Neural cell (in vitro differentiated cells): ENCODE measurements around the gene NANOS1. TPM values are rescaled to one million over a fixed set of nuclear protein-coding genes. Genes with fewer than 3 reads are reported as not detected.

Experiments used
- H2AFZ ChIP-seq: fragments of 200-600, 300-800 bp; sonication (generic), shearing (Covaris generic); 2 replicates; pipeline ENCODE4 v1.6.0; 2014; ENCODE audit warnings: low read depth, mild to moderate bottlenecking, antibody characterized with exemption, low read length, moderate library complexity
- H3F3A ChIP-seq: fragments of 200-600 bp; shearing (Covaris generic); 2 replicates; pipeline ENCODE4 v1.6.1; 2016; ENCODE audit warnings: mild to moderate bottlenecking, moderate library complexity, mixed read lengths, antibody characterized with exemption, low read length; ENCODE audit not compliant: insufficient read depth, poor library complexity, severe bottlenecking
- H3K27ac ChIP-seq: fragments of 200-600, 300-800 bp; sonication (generic), shearing (Covaris generic); 2 replicates; pipeline ENCODE4 v1.5.1; 2014; ENCODE audit warnings: mild to moderate bottlenecking, low read length, moderate library complexity
- H3K27me3 ChIP-seq: fragments of 300-800, 200-600 bp; sonication (generic), shearing (Covaris generic); 2 replicates; pipeline ENCODE4 v1.6.0; 2014; ENCODE audit warnings: mild to moderate bottlenecking, low read depth, low read length, moderate library complexity; ENCODE audit not compliant: insufficient read depth
- H3K36me3 ChIP-seq: fragments of 300-800, 200-600 bp; sonication (generic), shearing (Covaris generic); 2 replicates; pipeline ENCODE4 v1.5.1; 2014; ENCODE audit warnings: mild to moderate bottlenecking, antibody characterized with exemption, low read length, moderate library complexity; ENCODE audit not compliant: insufficient read depth
- H3K4me2 ChIP-seq: fragments of 300-800, 200-600 bp; sonication (generic), shearing (Covaris generic); 2 replicates; pipeline ENCODE4 v1.6.0; 2014; ENCODE audit warnings: mild to moderate bottlenecking, low read length
- H3K4me3 ChIP-seq: fragments of 300-800, 200-600 bp; sonication (generic), shearing (Covaris generic); 2 replicates; pipeline ENCODE4 v1.5.1; 2014; ENCODE audit warnings: mild to moderate bottlenecking, low read length, moderate library complexity
- H3K79me2 ChIP-seq: fragments of 200-600 bp; shearing (Covaris generic); replicated peaks from 2 replicates; pipeline ENCODE4 v1.6.0; 2014; ENCODE audit warnings: mild to moderate bottlenecking, low read length, moderate library complexity; ENCODE audit not compliant: insufficient read depth
- H3K9ac ChIP-seq: fragments of 300-800, 200-600 bp; sonication (generic), shearing (Covaris generic); 2 replicates; pipeline ENCODE4 v1.6.1; 2016; ENCODE audit warnings: mild to moderate bottlenecking, low read length, mixed read lengths
- H3K9me2 ChIP-seq: fragments of 200-600 bp; shearing (Covaris generic); 2 replicates; pipeline ENCODE4 v1.6.1; 2016; ENCODE audit warnings: mild to moderate bottlenecking, low read length, mixed read lengths; ENCODE audit not compliant: insufficient read depth
- H3K9me3 ChIP-seq: fragments of 200-600, 300-800 bp; sonication (generic), shearing (Covaris generic); 2 replicates; pipeline ENCODE4 v1.6.1; 2016; ENCODE audit warnings: mild to moderate bottlenecking, mixed run types, low read length, moderate library complexity, mixed read lengths
- H4K20me1 ChIP-seq: fragments of 200-600 bp; shearing (Covaris generic); 2 replicates; pipeline ENCODE4 v1.6.1; 2016; ENCODE audit warnings: mild to moderate bottlenecking, mixed run types; ENCODE audit not compliant: insufficient read depth
- CTCF ChIP-seq: fragments of 450-650 bp; IDR thresholded peaks from 2 replicates; pipeline ENCODE4 v1.5.1; 2014; ENCODE audit warnings: antibody characterized with exemption, mild to moderate bottlenecking, moderate library complexity; ENCODE audit not compliant: poor library complexity, severe bottlenecking
- EP300 ChIP-seq: fragments of 450-650 bp; conservative IDR thresholded peaks from 2 replicates; pipeline ENCODE4 v1.6.1; 2014; ENCODE audit warnings: antibody characterized with exemption, mild to moderate bottlenecking, moderate library complexity; ENCODE audit not compliant: poor library complexity, severe bottlenecking
- EZH2 ChIP-seq: fragments of 200-600, 300-800 bp; shearing (Covaris generic), sonication (generic); IDR thresholded peaks from 2 replicates; pipeline ENCODE4 v1.6.1; 2014; ENCODE audit warnings: antibody characterized with exemption, low read length, borderline replicate concordance, mild to moderate bottlenecking; ENCODE audit not compliant: insufficient read depth, poor library complexity, severe bottlenecking
- MXI1 ChIP-seq: fragments of 450-650 bp; conservative IDR thresholded peaks from 2 replicates; pipeline ENCODE4 v1.6.1; 2014; ENCODE audit warnings: antibody characterized with exemption, mild to moderate bottlenecking; ENCODE audit not compliant: poor library complexity, severe bottlenecking
- POLR2AphosphoS5 ChIP-seq: IDR thresholded peaks from 2 replicates; pipeline ENCODE4 v1.6.1; 2012
- RAD21 ChIP-seq: fragments of 450-650 bp; conservative IDR thresholded peaks from 2 replicates; pipeline ENCODE4 v1.6.1; 2014; ENCODE audit warnings: antibody characterized with exemption, mild to moderate bottlenecking, moderate library complexity
- REST ChIP-seq: IDR thresholded peaks from 2 replicates; pipeline ENCODE4 v1.6.1; 2012; ENCODE audit warnings: borderline replicate concordance
- SMC3 ChIP-seq: fragments of 450-650 bp; conservative IDR thresholded peaks from 2 replicates; pipeline ENCODE4 v1.6.1; 2014; ENCODE audit warnings: antibody characterized with exemption, mild to moderate bottlenecking, moderate library complexity; ENCODE audit not compliant: poor library complexity
- TAF1 ChIP-seq: IDR thresholded peaks from 2 replicates; pipeline ENCODE4 v1.6.1; 2012; ENCODE audit warnings: low read depth
- polyA plus RNA-seq: library from polyadenylated mRNA; depleted of rRNA; stranded (reverse); fragments of >200 nt; gene quantifications from 2 replicates; pipeline ENCODE4 v1.2.3, GENCODE V29; 2014

NANOS1 gene
- polyA plus RNA-seq, 1 donor from 2014 or later, result 29.1 TPM

- peaks cover 30% of the 10 kb centered on the region for H3K36me3 ChIP-seq
- no peaks in the 10 kb centered on the region for H4K20me1 ChIP-seq
- H3K4me3 ChIP-seq, result no peak overlapping the region
- TF ChIP-seq TAF1, result no peak
- TF ChIP-seq RAD21, result no peak
- TF ChIP-seq CTCF, result no peak
- no peak for TF ChIP-seq MXI1
- no peak for TF ChIP-seq EP300
- no peak for TF ChIP-seq REST
- no peak for TF ChIP-seq POLR2AphosphoS5
- TF ChIP-seq SMC3, result no peak
- TF ChIP-seq EZH2, result no peak
- H3K4me2 ChIP-seq, result no peak overlapping the region
- H3K27me3 ChIP-seq, result no peaks in the 10 kb centered on the region
- no peak overlapping the region for H3K27ac ChIP-seq
- H2AFZ ChIP-seq, result no peak overlapping the region
- peaks cover 3% of the 10 kb centered on the region for H3K79me2 ChIP-seq
- no peaks in the 10 kb centered on the region for H3K9me2 ChIP-seq
- H3F3A ChIP-seq, result no peaks in the 10 kb centered on the region
- H3K9me3 ChIP-seq, result no peaks in the 10 kb centered on the region
- no peak overlapping the region for H3K9ac ChIP-seq
Observed at GRCh38 chr10:119061352-119061751, 31.8 kb downstream of the NANOS1 start.

GRCh38 chr10:119061926-119062325 is 32.4 kb downstream of the NANOS1 start:
- Histone ChIP-seq H3K27me3 (no peaks in the 10 kb centered on the region), H3K9ac (no peak overlapping the region), H3K27ac (no peak overlapping the region), H2AFZ (no peak overlapping the region), H3K4me3 (no peak overlapping the region), H4K20me1 (no peaks in the 10 kb centered on the region), H3F3A (no peaks in the 10 kb centered on the region), H3K4me2 (no peak overlapping the region), H3K79me2 (peaks cover 3% of the 10 kb centered on the region), H3K9me2 (no peaks in the 10 kb centered on the region), H3K9me3 (no peaks in the 10 kb centered on the region), H3K36me3 (peaks cover 24% of the 10 kb centered on the region)
- TF ChIP-seq EZH2, result no peak
- no peak for TF ChIP-seq POLR2AphosphoS5
- TF ChIP-seq REST, result no peak
- TF ChIP-seq MXI1, result no peak
- no peak for TF ChIP-seq RAD21
- no peak for TF ChIP-seq SMC3
- TF ChIP-seq EP300, result no peak
